GM18511 (cell line): ENCODE results near the gene CCDC9.
"Not testable (repeated sequence)": the region's sequence is repeated elsewhere in the genome, so short reads cannot be mapped to it uniquely, and the experiment has no call there.

Experiments used
- ATAC-seq: cut with Tn5 transposase; IDR thresholded peaks from one replicate; pipeline ENCODE4 v1.9.1; 2021; ENCODE audit warnings: mild to moderate bottlenecking, moderate library complexity; ENCODE audit not compliant: unreplicated experiment

CCDC9 gene

DNA sequence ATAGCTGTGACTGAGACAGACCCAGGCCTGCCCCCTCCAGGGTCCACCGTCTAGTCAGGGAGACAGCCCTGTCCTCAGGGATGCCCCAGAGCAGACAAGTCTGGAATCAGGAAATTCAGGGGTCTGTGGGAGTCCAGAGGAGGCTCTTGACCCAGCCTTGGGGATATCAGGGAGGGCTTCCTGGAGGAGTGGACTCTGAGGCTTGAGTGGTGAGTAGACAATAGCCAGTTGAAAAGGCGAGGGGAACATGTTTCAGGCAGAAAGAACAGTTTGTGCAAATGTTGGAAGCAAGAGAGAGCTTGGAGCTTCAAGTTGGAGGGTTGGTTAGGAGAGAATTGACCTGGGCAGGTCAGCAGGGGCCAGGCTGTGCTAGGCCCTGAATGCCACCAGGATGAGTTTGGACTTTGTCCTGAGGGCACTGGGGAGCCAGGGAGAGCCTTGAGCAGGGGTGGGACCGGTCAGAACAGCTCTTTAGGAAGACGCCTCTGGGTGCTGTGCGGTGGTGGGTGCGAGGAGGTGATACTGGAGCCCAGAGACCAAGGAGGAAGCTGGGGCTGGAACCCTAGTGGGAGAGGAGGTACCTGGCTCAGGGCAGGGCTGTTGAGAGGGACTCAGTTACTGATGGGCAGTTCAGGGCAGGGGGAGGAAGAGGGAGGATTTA lies 2.7 kb downstream of the CCDC9 start:
- ATAC-seq = no peak

DNA sequence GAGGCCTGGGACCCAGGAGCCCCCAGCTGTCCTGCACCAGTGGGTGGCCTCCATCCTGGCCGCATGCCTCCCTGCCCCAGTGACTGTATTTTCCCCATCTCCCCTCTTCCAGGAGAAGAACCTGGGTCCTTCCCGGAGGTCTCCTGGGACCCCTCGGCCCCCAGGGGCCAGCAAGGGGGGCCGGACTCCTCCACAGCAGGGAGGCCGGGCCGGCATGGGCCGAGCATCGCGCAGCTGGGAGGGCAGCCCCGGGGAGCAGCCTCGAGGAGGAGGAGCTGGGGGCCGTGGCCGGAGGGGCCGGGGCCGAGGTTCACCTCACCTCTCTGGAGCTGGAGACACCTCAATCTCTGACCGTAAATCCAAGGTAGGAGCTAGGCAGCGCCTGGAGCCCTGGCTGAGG lies 4.2 kb downstream of the CCDC9 start:
- ATAC-seq = no peak

DNA sequence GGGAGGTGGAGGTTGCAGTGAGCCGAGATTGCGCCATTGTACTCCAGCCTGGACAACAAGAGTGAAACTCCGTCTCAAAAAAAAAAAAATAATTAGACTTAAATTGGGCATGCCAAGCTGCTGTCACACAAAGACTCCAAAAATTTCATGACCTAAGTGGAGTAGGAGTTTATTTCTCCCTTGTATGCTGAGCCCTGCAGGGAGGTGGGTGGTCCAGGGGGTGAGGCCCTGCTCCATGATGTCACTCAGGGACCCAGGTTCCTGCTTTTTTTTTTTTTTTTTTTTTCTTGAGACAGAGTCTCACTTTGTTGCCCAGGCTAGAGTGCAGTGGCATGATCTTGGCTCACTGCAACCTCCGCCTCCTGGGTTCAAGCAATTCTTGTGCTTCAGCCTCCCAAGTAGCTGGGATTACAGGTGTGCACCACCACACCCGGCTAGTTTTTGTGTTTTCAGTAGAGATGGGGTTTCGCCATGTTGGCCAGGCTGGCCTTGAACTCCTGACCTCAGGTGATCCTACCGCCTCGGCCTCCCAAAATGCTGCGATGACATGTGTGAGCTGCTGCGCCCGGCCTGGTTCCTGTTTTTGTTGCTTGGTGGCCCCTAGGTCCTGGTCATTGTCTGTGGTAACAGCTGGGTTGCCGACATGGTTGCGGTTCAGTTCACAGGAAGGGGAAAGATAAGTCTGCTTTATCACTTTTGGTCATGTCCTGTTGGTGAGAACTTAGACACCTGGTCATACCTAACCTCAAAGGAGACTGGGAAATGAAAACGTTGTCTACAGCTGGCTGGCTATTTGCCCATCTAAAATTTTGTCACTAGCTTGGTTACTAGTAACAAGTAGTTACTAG lies 5.8 kb downstream of the CCDC9 start:
- ATAC-seq = peak; percentile 89

DNA sequence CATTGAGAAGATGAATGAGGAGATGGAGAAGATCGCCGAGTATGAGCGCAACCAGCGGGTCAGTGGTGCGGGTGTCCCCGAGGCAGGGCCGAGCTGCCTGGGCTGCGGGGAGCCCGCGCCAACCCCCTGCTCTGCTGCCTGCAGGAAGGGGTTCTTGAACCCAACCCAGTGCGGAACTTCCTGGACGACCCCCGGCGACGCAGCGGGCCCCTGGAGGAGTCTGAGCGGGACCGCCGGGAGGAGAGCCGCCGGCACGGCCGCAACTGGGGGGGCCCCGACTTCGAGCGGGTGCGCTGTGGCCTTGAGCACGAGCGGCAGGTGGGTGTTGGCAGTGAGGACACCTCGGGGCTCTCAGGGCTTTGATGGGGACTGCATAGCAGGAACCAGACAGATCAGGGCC lies 8.3 kb downstream of the CCDC9 start:
- ATAC-seq = no peak

DNA sequence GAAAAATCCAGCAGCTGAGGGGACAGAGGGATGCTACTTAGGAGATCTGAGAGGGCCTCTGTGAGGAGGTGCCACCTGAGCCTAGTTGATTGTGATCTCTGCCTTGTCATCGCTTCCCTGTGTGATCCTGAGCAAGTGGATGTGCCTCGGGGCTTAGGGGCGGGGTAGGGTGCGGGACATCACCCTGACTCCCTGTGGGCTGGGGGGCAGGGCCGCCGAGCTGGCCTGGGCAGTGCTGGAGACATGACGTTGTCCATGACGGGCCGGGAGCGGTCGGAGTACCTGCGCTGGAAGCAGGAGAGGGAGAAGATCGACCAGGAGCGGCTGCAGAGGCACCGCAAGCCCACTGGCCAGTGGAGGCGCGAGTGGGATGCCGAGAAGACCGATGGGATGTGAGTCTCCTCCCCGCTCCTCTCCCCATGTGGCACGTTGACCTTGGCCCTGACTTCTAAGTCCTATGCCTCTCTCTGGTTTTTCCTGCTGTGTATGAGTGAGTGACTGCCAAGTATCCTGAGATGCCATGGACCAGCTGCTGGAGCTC lies 10.1 kb downstream of the CCDC9 start:
- no peak for ATAC-seq

DNA sequence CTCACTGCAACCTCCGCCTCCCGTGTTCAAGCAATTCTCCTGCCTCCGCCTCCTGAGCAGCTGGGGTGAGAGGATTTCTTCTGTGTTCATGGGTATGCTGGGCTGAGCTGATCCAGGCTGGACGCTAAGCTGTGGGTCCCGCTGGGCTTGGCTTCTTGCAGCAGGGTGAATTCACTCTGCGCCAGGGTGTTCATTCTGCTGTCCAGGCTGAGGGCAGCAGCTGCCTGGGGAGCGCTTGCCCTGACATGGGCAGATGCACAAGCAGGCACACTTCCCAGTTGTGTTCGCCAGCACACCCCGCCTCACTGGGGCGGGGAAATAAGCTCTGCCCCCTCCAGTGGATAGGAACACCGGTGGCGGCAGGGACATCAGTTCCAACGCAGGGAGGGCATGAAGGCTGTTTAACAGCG lies 11.0 kb downstream of the CCDC9 start:
- ATAC-seq = no peak

DNA sequence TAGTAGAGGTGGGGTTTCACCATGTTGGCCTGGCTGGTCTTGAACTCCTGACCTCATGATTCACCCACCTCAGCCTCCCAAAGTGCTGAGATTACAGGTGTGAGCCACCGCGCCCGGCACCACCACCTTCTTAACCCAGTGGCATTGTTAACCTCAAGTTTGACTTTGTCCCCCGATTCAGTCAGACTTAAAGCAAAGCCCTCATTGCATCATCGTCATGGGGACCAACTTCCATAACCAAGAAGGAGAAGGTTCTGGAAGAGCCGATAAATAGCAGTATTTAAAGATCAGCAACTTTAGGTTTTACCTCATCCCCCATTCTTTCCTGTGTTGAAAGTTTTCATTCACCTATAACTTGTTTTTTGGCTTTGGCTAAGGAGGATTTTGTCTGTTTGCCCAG lies 11.7 kb downstream of the CCDC9 start:
- no peak for ATAC-seq

DNA sequence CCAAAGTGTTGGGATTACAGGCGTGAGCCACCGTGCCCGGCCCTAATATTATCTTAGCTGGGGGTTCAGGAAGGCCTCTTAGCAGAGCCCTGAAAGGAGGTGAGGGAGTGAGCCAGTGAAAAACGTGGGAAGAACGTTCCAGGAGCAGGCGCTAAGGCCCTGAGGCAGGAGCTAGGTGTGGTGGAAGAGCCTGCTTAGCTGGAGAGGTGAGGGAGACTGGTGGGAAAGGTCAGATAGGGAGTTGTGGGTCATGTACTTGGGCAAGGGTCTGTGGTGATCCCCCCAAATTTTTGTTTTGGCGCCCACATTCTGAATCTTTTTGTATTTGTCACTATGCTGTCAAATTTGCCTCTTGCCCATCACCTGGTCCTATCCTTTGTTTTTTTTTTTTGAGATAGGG lies 13.3 kb downstream of the CCDC9 start:
- ATAC-seq = no peak

DNA sequence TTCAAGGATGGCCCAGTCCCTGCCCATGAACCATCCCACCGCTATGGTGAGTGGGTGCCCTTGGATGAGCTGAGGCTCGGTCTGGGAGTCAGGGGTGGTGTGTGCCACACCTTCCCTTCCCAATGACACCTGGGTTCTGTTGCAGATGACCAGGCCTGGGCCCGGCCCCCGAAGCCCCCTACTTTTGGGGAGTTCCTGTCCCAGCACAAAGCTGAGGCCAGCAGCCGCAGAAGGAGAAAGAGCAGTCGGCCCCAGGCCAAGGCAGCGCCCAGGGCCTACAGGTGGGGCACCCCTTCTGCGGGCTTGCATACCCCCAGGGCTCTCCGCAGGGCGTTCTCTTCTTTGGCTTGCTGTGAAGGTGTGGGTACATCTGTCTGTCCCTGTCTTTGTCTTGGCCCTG lies 14.1 kb downstream of the CCDC9 start:
- no peak for ATAC-seq

DNA sequence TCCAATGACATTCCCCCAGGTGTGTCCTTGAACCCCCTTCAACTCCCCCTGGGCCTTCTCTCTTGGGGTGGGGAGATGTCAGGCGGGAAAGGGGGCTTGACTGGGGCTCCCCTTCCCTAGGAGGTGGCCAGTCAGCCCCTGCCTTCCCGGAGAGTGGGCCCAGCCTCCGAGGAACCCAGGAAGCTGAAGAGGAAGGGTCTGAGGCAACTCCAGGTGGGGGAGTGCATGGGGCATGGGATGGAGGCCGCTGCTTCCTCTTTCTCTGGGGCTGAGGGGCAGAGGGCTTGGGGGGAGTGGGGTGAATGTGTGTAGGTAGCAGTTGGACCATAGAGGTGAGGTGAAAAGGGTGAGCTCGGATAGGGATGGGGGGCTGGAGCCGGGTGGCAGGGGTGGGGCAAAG lies 15.6 kb downstream of the CCDC9 start:
- ATAC-seq = no peak

DNA sequence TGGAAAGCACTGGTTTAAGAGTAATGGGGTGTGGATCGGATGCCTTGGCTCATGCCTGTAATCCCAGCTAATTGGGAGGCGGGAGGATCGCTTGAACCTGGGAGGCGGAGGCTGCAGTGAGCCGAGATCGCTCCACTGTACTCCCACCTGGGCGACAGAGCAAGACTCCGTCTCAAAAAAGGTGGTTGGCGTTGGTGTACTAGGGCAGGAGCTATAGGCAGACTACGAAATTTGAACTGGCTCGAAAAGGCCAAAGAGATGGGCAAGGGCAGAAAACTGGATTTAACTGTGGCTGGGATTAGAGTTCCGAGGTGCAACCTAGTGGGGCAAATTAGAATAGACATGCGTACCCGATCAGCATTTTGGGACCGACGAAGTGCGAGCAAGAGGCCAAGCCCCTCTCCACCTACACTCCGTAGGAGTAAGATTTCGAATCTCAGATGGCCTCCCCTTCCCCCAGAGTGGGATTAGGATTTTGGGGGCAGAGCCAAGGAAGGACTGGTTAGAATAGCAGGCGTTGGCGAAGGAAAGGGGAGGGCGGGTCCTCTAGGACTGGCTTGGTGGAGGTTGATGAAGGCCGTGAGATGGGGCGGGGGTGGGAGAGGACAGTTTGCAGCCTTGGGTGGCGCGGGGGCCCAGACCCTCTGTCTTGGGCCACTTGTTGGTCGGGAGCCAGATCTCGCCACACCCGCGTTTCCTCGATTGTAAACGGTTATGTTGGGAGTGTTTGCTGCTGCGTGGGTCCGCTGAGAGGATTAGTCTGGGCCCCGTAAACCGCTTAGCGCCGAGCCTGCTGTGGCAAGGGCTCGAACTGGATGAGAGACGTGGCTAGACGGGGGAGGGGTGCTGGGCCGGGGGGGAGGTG lies 16.4 kb downstream of the CCDC9 start:
- no peak for ATAC-seq

DNA sequence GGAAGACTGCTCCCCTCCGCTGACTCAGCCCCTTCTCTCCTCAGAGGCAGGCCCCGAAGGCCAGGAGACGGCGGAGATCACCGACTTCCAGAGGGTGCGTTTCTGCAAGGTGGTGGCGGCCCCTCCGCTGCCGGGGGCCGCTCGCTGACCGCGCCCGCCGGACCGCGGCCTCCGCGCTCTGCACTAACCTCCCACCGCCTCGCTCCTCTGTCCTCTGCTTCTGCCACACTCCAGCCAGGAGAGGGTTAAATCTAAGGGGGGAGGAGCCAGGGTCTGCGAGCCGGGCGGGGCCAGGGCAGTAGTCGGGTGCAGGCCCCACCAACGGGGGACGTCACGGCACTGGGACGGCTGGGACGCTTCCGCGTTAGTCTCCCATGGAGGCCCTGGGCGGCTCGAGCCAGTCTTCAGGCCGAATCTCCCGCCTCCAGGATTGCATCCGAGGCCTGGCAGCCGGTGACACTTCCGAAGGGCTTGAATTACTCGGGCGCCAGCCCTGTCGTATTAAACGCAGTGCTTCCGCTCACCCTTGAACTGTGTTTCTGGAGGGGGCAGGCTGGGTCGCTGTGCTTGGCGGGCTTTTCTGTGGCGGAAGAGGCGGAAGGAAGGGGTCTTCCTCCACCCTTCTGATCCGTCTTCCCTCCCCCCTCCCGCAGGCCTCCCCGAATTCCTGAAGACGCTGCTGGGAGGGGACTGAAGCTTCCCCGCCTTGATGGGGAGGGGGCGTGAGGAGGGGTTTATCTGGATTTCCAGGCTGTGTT lies 17.2 kb downstream of the CCDC9 start:
- peak; percentile 76 for ATAC-seq

DNA sequence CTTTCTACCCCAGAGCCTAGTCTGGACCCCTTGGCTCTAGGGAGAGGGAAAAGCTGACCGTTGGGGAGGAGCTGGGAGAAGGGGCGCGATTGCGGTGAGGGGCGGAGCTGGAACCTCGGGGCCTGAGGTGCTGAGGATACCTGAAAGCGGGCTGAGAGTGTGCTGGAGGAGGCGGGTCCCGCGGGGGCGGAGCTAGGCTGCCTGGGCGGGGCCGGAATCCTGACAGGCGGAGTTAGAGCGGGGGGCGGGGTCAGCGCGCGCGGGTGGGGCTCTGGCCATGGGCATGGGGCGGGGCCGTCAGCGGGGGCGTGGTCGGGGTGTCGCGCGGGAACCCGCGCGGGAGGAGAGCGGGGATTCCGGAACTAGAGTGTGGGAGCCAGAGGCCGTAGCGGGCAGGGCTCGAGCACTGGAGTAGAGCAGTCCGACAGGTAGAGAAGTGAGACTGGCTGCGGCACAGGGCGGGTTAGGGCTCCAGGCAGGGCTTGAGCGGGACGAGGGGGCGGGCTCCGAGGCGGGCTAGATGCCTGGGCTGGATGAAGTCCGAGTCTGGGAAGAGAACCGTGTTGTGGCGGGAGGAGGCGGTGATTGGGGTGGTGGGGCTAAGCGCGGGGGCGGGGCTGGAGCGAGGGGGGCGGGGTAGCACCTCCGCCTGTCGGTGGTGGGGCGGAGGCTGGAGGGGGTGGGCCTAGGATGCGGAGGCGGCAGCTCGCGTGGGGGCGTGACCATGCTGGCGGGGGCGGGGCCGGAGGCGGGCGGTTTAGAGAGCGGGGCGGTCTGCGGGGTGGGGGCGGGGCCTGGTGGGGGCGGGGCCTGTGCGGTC lies 18.0 kb downstream of the CCDC9 start, which contains the start of gene INAFM1:
INAFM1 (plus strand) TSS at position 815 of the 820 bp plus-strand sequence. CDS start 35 bp downstream, outside the sequence.
- ATAC-seq = peak; percentile 66

DNA sequence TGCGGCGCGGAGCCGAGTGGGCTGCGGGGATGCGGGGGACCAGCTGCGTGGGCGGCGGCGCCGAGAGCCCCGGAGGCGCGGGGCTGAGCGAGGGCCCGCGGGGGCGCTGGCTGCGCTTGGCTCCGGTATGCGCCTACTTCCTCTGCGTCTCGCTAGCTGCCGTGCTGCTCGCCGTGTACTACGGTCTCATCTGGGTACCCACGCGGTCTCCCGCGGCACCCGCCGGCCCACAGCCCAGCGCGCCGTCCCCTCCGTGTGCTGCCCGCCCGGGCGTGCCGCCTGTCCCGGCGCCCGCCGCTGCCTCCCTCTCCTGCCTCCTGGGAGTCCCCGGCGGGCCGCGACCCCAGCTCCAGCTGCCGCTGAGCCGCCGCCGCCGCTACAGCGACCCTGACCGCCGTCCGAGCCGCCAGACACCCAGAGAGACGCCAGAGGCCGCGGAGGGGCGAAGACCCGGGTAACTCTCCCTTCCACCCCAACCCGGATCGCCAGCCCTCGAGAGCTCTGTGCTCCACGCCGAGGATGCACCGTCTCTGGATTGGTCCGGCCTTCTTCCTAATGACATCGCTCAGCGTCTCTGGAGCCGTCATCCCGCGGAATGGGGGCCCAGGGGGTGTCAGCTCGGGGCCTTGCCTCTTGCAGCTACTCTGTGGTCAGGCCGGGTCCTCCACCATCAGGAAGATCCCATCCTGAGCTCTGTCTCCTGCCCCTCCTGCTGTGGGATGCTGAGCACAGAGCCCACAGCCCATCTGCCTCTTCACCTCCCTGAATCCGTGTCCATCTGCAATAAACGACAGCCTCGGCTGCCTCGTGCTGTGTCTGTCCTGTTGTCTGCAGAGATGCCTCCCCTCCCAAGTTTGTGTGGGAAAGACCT lies 18.8 kb downstream of the CCDC9 start:
- ATAC-seq = peak; percentile 16

DNA sequence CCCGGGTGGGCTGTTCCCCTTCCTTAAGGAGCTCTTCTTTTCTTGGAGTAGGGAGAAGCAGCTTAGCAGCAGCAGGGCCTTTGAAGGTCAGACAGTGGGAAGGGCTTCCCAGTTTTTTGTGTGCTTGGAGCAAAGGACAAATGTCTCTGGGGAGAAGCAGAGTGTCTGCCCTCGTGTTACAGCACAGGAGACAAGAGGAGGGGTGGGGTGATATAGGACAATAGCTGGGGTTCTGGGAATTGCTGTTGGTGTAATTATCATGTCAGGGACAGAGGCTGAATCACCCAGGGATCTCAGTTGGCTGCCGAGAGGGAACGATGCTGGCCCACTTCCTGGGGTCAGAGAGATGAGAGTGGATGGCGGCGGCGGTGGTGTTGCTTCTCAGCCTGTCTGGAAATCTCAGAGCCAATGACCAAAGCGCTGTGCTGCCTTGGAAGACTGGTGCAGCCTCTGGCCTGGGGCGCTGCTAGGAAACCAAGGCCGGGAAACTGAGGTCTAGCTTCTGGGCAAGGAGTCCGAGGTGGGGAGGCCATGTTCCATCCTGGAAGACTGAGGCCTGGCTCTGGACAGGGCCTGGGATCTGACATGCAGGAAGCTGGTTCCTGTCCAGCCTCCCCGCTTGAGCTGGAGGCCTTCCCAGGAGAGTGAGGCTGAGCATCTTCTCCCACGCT lies 19.6 kb downstream of the CCDC9 start:
- no peak for ATAC-seq

DNA sequence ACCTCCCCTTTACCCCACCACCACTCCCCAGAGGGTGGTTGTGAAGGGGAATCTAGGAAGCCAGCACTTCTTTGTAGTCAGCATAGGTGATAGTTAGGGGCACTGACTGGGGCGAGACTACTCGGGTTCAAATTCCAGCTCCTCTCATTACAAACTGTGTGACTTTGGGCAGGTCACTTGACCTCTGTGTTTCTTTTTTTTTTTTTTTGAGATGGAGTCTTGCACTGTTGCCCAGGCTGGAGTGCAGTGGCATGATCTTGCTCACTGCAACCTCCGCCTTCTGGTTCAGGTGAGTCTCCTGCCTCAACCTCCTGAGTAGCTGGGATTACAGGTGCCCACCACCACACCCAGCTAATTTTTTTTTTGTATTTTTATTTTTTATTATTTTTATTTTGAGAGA lies 20.2 kb downstream of the CCDC9 start:
- ATAC-seq = not testable (repeated sequence)

DNA sequence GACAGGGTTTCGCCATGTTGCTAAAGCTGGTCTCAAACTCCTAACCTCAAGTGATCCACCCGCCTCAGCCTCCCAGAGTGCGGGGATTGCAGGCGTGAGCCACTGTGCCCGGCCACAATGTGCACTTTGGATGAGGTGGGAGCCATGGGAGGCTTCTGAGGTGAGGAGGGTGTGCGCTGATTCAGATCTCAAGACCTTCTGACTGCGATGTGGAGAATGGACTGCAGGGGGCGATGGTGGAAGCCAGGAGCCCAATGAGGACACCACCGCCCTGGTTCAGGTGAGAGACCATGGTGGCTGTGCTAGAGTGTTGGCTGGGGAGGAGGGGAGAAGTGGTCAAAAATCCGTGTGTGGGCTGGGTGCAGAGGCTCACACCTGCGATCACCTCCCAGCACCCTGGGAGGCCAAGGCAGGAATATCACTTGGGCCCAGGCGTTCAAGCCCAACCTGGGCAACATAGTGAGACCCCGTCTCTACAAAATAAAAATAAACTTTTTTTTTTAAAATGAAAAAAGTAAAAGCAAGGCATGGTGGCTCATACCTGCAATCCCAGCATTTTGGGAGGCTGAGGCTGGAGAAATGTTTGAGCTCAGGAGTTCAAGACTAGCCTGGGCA lies 24.0 kb downstream of the CCDC9 start:
- ATAC-seq = no peak
